Measurements from ENCODE around the gene SGIP1.

GRCh38 chr1:66570196-66570595 lies 36.2 kb downstream of the SGIP1 start:
- TF ChIP-seq EZH2 (IDR thresholded peaks at IDR 0.05; ENCODE audit: insufficient read depth, poor library complexity, severe bottlenecking) (no peak), EZH2phosphoT487 (IDR thresholded peaks at IDR 0.05; ENCODE audit: insufficient read depth, low read depth) (no peak)
